GM21367 (cell line): ENCODE measurements around the gene SCIN.
"Not testable (repeated sequence)": the region's sequence is repeated elsewhere in the genome, so short reads cannot be mapped to it uniquely, and the experiment has no call there.

Experiments
- ATAC-seq: cut with Tn5 transposase; IDR thresholded peaks from one replicate; pipeline ENCODE4 v1.9.1; 2021; ENCODE audit not compliant: unreplicated experiment

The SCIN gene

DNA sequence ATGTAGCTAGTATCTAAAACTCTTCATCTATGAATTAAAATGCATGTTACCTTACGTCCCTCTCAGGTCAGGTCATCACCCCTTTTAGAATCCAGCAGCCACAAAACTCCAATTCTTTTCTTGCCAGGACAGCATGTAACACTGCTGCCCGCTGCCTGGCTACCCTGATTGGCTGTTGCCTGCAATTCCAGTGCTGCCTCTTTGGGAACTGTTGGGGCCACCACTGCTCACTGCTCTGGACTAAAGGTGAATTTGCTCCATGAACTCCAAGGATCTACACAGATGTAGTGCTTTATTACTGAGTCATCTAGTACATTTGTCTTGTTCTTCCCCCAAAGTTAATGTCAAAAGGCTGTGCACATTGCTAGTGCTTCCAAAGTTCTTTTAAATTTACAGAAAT lies 40.4 kb downstream of the SCIN start:
- ATAC-seq: no peak

DNA sequence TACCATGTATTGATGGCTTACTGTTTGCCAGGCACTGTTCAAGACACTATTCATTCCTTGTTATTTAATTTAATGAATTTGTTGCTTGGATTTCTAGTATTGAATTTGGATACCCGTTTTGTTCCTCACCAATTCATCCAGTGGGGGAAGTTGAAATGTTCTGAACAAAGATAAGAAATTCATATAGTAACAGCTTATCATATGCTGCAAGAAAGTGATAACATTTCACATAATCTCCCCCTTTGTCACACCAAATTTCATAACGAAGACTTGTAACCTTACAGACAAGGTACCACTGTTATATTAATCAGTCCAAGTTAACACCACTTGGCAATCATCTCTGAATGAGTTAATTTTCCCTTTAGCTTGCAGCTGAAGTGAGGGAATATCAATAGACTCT lies 42.1 kb downstream of the SCIN start:
- ATAC-seq: no peak

GRCh38 chr7:12619461-12620069 lies 49.0 kb downstream of the SCIN start:
- no peak for ATAC-seq

GRCh38 chr7:12620371-12620770 lies 49.9 kb downstream of the SCIN start:
- ATAC-seq: no peak

DNA sequence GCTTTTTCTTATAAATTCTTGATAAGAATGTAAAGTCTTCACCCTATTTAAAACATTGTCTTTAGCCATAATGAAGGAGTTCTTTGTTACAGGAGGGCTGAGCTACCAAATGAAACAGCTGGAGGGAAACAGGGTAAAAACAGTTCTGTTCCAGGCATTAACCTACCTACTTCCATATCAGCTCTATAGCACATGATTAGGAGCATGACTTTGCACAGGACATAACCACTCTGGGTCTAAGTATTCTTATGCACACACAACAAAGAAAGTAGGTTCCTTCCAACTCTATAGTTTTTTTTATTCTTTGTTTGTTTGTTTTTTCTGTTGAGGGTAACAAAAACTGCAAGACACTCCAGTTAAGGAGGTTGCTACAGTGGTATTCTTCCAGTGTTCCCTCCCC lies 52.7 kb downstream of the SCIN start:
- no peak for ATAC-seq

GRCh38 chr7:12623885-12624498 lies 53.5 kb downstream of the SCIN start:
- peak; percentile 60 for ATAC-seq

GRCh38 chr7:12625836-12626235 lies 55.3 kb downstream of the SCIN start:
- ATAC-seq: no peak

- ATAC-seq: no peak
Measured at GRCh38 chr7:12629816-12630512, 59.4 kb downstream of the SCIN start.

GRCh38 chr7:12630513-12630819 lies 59.9 kb downstream of the SCIN start:
- no peak for ATAC-seq

DNA sequence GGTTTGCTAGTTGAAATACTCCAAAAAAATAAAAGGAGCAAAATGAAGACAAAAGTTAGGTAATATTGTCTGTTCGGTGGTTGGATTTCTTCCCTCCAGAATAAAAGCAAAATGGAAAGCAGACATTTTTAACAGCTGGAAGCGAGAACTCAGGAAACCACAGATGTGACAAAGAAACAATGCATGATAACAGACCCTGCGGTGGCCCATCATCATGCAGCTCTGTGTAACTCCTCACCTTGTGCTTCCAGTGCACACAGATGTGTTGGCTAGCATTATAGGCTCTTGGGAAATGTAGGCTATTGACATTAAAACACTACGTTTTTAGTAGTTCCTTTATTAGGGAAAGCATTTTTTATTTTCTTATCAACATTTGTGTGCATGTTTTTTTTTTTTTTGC lies 63.1 kb downstream of the SCIN start:
- no peak for ATAC-seq

DNA sequence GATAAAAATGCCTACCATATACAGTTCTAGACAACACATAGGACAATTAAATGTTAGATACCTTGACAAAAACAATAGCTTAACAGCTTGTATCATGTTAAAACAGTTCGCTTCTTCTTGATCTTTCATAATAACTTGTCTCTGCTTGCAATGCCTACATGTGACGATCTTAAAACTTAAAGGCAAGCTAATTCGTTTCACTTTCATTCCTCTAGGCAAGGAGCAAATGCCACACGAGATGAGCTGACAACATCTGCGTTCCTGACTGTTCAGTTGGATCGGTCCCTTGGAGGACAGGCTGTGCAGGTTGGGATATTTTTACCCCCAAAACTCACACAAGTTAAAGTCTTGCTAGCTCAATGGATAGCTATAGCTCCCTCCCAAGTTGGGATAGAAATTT lies 65.3 kb downstream of the SCIN start:
- peak; percentile 79 for ATAC-seq

DNA sequence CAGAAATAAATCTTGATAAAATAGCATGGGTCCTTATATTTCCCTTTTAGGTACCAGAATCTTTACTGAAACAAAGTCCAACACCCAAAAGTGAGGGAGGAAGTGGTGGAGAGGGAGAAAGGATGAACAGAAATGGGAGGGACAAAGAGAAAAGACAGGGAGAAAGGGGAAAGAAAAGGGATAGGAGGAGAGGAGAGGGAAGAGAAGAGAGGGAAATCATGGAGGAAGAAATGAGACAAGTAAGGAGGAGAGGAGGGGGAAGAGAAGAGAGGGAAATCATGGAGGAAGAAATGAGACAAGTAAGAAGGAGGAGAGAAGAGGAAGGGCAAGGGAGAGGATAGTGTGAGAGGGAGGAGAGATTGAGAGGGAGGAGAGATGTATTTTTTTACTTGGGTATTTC lies 66.8 kb downstream of the SCIN start:
- no peak for ATAC-seq

GRCh38 chr7:12637819-12638592 lies 67.5 kb downstream of the SCIN start:
- peak; percentile 56 for ATAC-seq

DNA sequence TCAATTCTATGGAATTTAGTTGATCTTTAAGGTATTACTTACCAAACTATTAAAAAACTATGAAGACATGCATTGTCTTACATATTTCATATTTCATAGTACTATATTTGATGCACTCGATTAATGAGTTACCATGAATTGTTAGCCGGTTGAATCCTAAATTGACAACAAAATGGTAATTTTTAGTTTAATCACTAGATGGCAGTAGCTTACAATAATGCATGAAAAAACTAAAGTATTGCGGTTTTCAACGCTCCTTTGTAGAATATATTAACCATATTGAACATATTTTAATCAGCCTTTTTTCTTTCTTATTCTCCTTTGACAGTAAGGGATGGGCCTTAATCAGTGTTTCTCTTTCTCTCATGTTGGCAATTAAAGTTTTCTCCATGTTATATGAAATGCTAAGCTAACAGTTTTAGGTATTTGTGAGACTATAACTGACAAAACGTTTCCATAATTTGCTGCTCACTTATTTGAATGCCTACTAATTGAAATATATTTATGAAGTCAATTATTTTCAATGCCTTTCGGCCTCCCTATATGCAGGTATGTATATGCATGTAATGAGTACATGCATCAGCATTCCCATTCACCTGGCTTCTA lies 68.4 kb downstream of the SCIN start:
- peak; percentile 35 for ATAC-seq

DNA sequence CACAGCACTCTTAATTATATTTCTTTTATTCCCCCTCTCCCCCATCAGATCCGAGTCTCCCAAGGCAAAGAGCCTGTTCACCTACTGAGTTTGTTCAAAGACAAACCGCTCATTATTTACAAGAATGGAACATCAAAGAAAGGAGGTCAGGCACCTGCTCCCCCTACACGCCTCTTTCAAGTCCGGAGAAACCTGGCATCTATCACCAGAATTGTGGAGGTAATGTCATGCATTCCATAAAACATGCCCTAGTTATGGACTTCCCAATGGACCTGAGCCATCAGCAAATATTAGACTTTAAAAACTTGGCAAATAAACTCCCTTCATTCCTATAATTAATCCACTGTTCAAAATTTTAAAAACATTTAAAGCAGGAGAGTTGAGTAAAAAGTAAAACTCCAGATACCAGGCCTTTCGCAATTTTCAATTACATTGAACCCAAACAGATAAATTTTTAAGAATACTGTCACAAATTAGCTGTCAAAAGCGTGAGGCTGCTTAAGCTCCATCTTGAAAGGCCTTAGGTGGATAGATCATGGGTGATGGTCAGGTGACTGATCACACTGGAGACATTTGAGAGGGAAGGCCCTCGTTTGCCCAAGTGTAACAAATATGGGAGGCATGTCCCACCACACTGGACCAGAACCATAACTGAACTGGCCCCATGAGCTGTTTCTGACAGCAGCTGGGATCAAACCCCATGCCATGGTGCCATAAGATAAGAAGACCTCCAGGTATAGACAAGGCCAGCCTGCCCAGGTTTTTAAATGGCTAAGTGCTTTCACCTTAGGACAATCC lies 70.0 kb downstream of the SCIN start:
- no peak for ATAC-seq

DNA sequence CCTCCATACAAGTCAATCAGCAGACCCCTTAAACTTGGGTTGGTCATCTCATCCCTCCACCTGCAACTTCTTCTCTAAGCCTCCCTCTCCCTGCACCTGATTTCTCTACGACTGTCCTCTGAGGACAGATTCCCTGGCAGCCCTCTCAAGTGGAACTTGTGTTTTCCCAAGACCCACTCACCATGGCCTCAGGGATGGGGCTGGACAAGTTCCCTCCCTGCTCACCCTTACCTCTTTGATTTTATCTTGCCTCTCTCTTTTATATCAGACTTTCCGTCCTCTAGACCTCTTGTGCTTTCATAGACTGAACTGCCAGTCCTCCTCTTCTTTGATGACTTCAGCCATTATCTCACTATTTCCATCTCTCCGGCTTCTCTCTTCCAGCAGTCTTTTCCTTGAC lies 70.7 kb downstream of the SCIN start:
- ATAC-seq: no peak

- no peak for ATAC-seq
Measured at GRCh38 chr7:12642508-12642907, 72.0 kb downstream of the SCIN start.

- no peak for ATAC-seq
Measured at GRCh38 chr7:12643001-12643643, 72.6 kb downstream of the SCIN start.

- ATAC-seq: peak; percentile 40
Measured at GRCh38 chr7:12643644-12644043, 73.1 kb downstream of the SCIN start.

DNA sequence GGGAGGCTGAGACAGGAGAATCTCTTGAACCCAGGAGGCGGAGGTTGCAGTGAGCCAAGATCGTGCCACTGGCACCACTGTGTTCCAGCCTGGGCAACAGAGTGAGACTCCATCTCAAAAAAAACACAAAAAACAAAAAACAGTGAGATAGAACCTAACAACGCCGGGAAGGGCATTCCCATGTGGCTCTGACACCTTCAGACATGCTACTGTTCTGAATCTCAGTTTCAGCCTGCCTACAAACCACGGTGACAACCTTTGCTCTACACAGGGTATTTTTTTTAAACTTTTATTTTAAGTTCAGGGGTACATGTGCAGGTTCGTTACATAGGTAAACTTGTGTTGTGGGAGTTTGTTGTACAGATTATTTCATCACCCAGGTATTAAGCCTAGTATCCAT lies 74.7 kb downstream of the SCIN start:
- ATAC-seq: not testable (repeated sequence)
